Upper lobe of right lung (tissue), 1 donor: ENCODE data around the gene NUCKS1. TPM values are rescaled to one million over a fixed set of nuclear protein-coding genes. Genes with fewer than 3 reads are reported as not detected.

ENCODE experiments used
- ATAC-seq: fragments of 200-7000 bp; cut with Tn5 transposase; one replicate; pipeline ENCODE4 v1.9.1; 2020; ENCODE audit warnings: mild to moderate bottlenecking, moderate library complexity
- DNase-seq: peaks from one replicate; pipeline ENCODE4 v3.0.0-alpha.2; 2020
- H3K27ac ChIP-seq: fragments of 200-600 bp; one replicate; pipeline ENCODE4 v1.8.0; 2022
- H3K27me3 ChIP-seq: fragments of 200-600 bp; one replicate; pipeline ENCODE4 v1.8.0; 2022; ENCODE audit warnings: mild to moderate bottlenecking
- H3K36me3 ChIP-seq: fragments of 200-600 bp; one replicate; pipeline ENCODE4 v1.8.0; 2022
- H3K4me1 ChIP-seq: fragments of 200-600 bp; one replicate; pipeline ENCODE4 v1.8.0; 2022
- H3K4me3 ChIP-seq: fragments of 200-600 bp; one replicate; pipeline ENCODE4 v1.8.0; 2022; ENCODE audit warnings: mild to moderate bottlenecking
- H3K9me3 ChIP-seq: fragments of 200-600 bp; one replicate; pipeline ENCODE4 v1.8.0; 2022
- intact Hi-C: fragments of 100-400 bp; cut with DNase I; formaldehyde crosslinking; loops from one replicate; pipeline ENCODE4 v1.11.0; 2022
- total RNA-seq: library from RNA; stranded (reverse); fragmentation: NEBNext Ultra II Directional; extraction: Animal tissue kit (Norgen Biotek cat#: 25700); gene quantifications from one replicate; pipeline ENCODE4 v1.2.1, GENCODE V29; 2021
- TF ChIP-seq, protein P1 (sequence below): fragments of 200-600 bp; IDR thresholded peaks from one replicate; pipeline ENCODE4 v1.8.0; 2022; ENCODE audit warnings: antibody characterized with exemption
- donor health status: DM: no; HTN: yes; CAD: no; lungs with severe emphysema.

Gene NUCKS1
- total RNA-seq, 1 donor from 2014 or later = 117 TPM

DNA sequence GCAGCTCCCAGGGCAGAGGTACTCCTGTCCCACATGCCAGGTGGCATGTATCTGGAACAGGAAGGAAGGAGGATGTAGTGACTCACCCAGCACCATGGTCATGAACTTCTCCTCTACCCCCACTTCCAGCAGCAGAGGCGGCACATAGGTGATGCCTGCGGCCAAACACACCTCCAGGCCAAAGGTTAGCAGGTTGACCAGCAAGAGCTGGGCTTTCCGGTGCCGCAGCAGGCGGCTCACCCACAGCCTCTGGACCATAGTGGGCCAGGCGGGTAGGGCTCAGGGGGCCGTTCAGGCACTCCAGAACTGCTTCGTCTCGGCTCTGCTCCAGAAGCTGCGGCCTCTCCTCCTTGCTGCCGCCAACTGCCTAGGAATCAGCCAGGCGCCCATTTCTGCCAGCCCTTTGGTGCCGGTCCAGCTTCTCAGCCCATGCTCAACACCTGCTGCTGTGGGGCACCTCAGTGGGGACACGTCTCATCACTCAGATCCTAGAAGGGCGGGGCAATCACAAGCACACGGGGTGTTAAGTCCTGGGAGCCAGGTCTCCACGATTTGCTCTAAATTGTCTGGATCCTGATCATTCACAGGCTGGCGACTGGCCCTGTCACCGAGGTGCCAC is 85.5 kb downstream of the NUCKS1 start:
- DNase-seq (no peak), ATAC-seq (no peak)
- Histone ChIP-seq H3K4me3 (no peak overlapping the region), H3K36me3 (no peaks in the 10 kb centered on the region), H3K4me1 (no peaks in the 10 kb centered on the region), H3K27me3 (no peaks in the 10 kb centered on the region), H3K27ac (no peak overlapping the region), H3K9me3 (no peaks in the 10 kb centered on the region)
- TF ChIP-seq, protein P1, sequence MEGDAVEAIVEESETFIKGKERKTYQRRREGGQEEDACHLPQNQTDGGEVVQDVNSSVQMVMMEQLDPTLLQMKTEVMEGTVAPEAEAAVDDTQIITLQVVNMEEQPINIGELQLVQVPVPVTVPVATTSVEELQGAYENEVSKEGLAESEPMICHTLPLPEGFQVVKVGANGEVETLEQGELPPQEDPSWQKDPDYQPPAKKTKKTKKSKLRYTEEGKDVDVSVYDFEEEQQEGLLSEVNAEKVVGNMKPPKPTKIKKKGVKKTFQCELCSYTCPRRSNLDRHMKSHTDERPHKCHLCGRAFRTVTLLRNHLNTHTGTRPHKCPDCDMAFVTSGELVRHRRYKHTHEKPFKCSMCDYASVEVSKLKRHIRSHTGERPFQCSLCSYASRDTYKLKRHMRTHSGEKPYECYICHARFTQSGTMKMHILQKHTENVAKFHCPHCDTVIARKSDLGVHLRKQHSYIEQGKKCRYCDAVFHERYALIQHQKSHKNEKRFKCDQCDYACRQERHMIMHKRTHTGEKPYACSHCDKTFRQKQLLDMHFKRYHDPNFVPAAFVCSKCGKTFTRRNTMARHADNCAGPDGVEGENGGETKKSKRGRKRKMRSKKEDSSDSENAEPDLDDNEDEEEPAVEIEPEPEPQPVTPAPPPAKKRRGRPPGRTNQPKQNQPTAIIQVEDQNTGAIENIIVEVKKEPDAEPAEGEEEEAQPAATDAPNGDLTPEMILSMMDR = no peak
- intact Hi-C loops = loop anchor here (5.0 to 10.0 kb wide), 2 partner anchors 50 to 132 kb away; no protein-coding TSS in a partner anchor

DNA sequence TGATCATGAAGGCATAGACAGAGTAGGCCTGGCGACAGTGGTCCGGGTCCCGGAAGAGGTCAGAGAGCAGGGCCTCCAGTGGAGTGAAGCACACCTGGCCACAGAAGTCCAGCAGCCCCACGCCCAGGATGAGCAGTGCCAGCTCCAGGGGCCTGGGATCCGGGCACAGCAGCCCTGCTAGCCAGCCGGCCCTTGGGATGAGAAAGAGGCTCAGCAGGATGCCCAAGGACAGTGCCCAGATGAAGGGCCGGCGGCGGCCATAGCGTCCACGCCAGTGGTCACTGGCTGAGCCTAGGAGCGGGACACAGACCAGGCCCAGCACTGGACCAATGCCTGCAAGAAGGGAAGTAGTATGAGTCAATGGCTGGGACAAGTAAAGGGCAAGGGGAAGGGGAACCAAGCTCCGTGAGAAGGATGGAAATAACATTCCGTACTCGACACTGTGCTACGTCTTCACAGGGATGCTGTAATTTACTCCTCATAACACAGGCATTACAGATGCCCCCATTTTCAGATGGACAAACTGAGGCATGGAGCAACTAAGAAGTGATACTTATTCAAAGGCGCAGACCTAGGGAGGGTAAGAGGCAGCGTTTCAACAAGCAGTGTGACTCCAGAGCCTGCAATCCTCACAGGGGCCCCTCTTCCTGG is 86.6 kb downstream of the NUCKS1 start:
- no peak overlapping the region for H3K27ac ChIP-seq
- no peaks in the 10 kb centered on the region for H3K36me3 ChIP-seq
- H3K27me3 ChIP-seq = no peaks in the 10 kb centered on the region
- ATAC-seq (peak; percentile 51), DNase-seq (no peak)
- no peak overlapping the region for H3K4me3 ChIP-seq
- TF ChIP-seq, protein P1 = no peak
- H3K9me3 ChIP-seq = no peaks in the 10 kb centered on the region
- peaks cover 3% of the 10 kb centered on the region for H3K4me1 ChIP-seq
- intact Hi-C loops = loop anchor here (5.0 to 10.0 kb wide), 2 partner anchors 51 to 131 kb away; no protein-coding TSS in a partner anchor

Other genes starting within 250 kb of the NUCKS1 start
- 31.6 TPM for gene CDK18, start 245.5 kb downstream of the NUCKS1 start, total RNA-seq
- gene ELK4, start 118.2 kb downstream of the NUCKS1 start, total RNA-seq = 71.5 TPM
- 8.6 TPM for gene SLC45A3, start 69.7 kb downstream of the NUCKS1 start, total RNA-seq
- gene RAB29, start 25.3 kb upstream of the NUCKS1 start, total RNA-seq = 24.7 TPM
- gene SLC41A1, start 63.0 kb upstream of the NUCKS1 start, total RNA-seq = 35.8 TPM
- 0.72 TPM for gene PM20D1, start 100.0 kb upstream of the NUCKS1 start, total RNA-seq
- gene SLC26A9, start 193.3 kb upstream of the NUCKS1 start, total RNA-seq = 21.7 TPM